Measurements from ENCODE around the gene UBE2E3.

DNA sequence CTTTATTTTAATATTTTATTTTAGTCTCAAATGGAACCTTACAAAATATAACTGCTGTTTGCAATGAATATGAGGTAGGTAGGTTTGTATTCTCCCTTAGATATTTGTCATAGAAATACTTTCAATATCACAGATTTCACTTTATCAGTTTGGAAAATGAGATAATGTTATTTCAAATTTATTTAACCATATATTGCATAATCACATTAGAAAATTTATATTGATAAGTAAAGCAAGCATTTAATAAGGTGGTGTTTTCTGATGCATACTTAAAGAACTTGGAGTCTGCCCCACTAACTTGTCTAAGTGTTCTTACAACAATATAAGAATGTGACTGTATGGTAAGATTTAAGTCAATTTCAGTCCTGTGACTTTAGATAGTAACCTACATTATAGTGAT lies 85.1 kb downstream of the UBE2E3 start:
- TF ChIP-seq EZH2 (IDR thresholded peaks at IDR 0.05) (no peak), POLR2AphosphoS5 (IDR thresholded peaks at IDR 0.05; ENCODE audit: borderline replicate concordance, low read depth, low read length) (no peak), FOXP2 (optimal IDR thresholded peaks at IDR 0.05; ENCODE audit: control extremely low read depth, extremely low read length, insufficient read depth) (no peak)
